Diencephalon (tissue), 1 donor: ENCODE measurements around the gene CHSY3. TPM values are rescaled to one million over a fixed set of nuclear protein-coding genes. Genes with fewer than 3 reads are reported as not detected.

Experiments
- small RNA-seq: library from RNA; depleted of rRNA; stranded (forward); fragments of <200 nt; gene quantifications from one replicate; pipeline ENCODE3, GENCODE V24; 2014
- total RNA-seq: library from RNA; depleted of rRNA; stranded (reverse); fragments of >200 nt; gene quantifications from one replicate; pipeline ENCODE4 v1.2.3, GENCODE V29; 2014

CHSY3 gene
- total RNA-seq, result 18.9 TPM

GRCh38 chr5:129904102-129904666 is at the start of gene CHSY3:
CHSY3 (plus strand) TSS chr5:129904465.

Small RNAs within 50 kb of the gene (small RNA-seq; reads per million reads assigned to genes)
- gene RNA5SP191, result 0.10 reads per million
- not detected for gene RNU6ATAC10P

Other genes with a start within 250 kb of the CHSY3 start
- 0.92 TPM for gene MINAR2, start 156.4 kb upstream of the CHSY3 start, total RNA-seq